Measurements from ENCODE around the gene KCNJ18.
"Not testable (repeated sequence)": the region's sequence is repeated elsewhere in the genome, so short reads cannot be mapped to it uniquely, and the experiment has no call there.

Gene KCNJ18

DNA sequence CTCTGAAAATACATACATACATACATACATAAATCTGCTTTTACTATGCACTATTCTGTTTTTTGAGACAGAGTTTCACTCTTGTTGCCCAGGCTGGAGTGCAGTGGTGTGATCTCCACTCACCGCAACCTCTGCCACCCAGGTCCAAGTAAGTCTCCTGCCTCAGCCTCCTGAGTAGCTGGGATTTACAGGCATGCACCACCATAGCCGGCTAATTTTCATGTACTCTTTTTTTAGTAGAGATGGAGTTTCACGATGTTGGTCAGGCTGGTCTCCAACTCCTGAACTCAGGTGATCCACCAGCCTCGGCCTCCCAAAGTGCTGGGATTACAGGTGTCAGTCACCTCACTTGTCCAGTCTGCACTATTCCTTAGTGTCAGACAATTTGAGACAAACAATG lies 20.5 kb upstream of the KCNJ18 start:
- DNase-seq, result not testable (repeated sequence)

- not testable (repeated sequence) for DNase-seq
These were observed 18.7 kb upstream of the KCNJ18 start for GRCh38 chr17:21673451-21674241.

DNA sequence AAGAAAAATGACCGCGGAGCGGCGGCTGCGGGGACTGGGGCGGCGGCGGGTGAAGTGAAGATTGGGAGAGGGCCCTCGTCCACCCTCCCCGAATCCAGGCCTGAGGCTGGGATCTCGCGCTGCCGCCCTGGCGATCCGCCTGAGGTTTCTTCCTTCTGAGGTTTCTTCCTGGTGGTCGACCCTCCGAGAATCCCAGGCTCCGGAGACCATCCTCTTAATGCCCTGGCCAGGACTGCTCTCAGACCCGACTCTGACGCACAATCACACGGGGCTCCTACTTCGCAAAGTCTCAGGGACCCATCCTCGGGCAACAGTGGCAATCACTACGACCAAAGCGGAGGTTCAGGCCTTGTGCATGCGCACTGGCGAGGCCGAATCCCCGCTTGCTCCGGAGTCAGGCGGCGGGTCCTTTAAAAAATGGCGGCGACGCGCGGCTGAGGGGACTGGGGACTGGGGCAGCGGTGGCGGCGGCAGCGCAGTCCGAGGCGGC lies 18.0 kb upstream of the KCNJ18 start:
- no peak for DNase-seq

DNA sequence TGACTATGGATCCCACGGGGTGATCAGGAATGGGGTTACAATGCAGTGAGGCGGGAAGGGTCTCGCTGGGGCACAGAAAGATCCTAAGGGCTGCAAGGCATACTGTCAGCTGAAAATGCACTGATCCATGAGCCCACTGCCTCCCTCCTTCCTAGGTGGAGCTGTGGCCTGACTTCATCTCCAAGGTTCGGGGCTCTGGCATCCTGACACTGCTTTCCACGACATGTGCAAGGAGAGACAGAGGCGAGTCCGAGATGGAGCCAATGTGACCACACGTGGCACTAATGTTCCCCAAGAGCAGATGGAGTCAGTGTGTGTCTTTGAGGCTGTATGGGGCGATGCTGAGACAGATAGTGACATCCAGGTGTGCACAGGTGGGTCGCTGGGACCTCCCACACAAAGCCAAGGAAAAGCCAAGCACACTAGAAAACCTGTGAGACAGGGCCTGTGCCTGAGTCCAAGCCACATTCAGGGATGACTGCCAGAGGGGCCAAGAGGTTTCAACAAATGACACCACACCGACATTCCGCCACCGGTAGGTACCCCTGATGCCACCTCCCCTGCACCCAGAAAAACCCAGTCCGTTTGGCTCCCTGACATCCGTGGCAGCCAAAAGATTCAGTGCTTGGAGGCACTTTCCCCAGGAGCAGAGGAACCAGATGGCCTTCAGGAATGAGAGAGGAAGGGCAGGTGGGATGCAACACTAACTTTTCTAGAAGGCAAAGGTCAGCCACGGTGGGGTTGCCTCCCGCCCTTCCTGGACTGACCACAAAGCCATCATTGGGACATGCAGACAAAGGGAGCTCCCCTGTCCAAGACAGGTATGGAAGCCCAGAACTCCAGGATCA lies 17.2 kb upstream of the KCNJ18 start:
- DNase-seq, result not testable (repeated sequence)

DNA sequence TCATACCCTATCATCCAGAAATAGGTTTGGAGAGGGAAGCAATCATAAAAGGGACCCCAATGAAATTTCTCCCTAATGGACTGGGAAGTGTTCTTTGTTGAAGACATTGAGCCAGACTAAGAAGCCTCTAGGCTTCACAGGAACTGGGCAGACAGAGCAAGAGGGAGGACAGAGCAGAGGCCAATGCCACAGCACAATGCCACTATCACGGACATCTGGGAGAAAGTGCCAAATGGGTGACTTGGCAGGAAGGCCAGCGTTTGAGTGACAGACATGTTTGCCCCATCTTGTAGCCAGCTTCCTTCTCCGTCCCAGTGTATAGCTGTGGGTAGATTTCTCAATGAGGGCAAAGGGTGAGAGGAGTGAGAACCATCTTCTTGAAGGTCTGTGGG lies 16.6 kb upstream of the KCNJ18 start:
- not testable (repeated sequence) for DNase-seq

DNA sequence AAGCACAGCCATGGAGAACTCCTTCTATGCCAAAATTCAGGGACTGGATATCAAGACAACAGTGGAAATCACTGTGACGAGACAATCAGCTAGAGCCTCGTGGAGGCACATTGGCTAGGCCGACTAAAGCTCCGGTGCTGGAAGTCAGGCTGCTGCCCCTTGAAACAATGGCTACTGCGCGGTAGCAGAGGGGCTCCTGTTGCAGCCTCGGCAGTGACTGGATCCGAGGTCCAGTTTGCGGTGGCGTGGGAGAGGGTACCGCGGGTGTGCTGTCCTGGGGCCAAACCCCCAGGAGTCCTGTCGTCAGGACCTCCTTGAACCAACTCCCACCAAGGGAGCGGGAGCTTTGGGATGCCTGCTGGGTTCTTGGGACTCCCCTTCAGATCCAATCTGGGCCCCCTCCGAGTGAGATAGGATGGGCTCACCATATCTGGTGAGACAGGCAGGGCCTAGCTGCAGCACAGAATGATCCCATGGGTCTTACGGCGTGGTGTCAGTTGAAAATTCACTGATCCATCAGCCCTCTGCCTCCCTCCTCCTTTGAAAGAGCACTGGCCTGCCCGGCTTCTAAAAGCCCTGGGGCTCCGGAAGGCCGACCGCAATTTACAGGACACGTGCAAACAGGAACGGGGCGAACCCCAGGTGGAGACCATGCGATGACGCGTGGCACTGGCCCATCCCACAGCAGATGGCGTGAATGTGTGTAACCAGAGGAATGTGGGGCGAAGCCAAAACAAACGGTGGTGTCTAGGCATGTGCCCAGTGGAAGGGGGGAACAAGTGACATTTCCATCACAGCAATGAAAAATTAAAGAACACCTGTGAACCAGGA lies 15.8 kb upstream of the KCNJ18 start:
- DNase-seq, result no peak

DNA sequence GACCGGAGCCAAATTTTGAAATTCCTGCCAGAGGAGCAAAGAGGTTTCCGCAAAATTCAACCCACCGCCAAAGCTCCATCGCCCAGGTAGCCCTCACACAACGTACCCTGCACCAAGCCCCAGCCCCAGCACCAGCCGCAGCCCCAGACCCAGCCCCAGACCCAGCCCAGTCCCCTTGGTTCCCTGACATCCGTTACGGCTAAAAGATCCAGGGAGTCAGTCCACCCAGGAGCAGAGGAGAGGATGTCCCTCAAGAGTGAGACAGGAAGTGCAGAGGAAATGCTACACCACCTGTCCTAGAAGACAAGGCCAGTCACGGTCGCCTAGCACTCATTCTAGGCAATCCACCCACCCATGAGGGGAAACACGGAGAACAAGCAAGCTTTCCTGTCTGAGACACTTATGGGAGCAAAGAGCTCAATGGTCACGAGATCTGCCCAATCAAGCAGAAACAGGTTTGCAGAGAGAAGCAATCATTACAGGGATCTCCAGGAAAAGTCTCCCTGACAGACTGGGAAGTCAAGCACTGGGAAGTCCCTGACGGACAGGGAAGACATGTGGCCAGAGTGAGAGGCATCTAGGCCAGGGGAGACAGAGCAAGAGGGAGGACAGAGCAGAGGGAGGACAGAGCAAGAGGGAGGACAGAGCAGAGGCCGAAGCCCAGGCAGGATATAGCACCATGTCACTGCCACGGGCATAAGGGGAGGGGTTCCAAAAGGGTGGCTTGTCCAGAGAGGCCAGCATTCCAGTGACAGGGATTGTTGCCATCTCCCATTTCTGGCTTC lies 15.0 kb upstream of the KCNJ18 start:
- DNase-seq, result no peak

- no peak for DNase-seq
These were observed 14.4 kb upstream of the KCNJ18 start for GRCh38 chr17:21677911-21678310.

GRCh38 chr17:21678393-21679081 lies 13.8 kb upstream of the KCNJ18 start:
- no peak for DNase-seq

DNA sequence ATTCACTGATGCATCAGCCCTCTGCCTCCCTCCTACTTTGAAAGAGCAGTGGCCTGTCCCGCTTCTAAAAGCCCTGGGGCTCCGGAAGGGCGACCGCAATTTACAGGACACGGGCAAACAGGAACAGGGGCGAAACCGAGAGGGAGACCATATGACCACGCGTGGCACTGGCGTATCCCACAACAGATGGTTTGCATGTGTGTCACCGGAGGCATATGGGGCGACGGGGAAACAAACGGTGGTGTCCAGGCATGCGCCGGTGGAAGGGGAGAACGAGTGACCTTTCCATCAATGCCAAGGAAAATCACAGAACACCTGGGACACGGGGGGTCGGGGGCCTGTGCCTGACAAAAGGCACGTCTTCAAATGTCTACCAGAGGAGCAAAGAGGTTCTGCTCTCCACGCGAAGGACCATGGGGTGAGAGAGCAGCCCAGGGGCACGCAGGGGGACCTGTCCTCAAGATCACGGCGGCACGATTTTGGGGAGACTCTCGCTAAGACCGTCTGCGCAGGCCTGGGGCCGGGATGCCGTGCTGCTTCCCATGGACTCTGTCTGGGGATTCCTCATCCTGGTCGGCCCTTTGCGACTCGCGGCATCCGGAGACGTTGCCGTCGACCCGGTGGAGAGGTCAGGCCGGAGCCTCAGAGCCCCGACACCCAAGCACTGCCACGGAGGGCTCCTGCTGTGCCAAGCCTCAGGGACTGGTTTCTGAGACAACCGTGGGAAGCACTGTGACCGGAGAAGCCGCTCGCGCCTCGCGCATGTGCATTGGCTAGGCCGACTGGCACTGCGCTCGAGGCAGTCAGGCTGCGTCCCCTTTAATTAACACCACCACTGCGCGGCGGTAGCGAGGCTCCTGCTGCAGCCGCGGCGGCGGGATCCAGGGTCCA lies 12.8 kb upstream of the KCNJ18 start:
- DNase-seq, result no peak

DNA sequence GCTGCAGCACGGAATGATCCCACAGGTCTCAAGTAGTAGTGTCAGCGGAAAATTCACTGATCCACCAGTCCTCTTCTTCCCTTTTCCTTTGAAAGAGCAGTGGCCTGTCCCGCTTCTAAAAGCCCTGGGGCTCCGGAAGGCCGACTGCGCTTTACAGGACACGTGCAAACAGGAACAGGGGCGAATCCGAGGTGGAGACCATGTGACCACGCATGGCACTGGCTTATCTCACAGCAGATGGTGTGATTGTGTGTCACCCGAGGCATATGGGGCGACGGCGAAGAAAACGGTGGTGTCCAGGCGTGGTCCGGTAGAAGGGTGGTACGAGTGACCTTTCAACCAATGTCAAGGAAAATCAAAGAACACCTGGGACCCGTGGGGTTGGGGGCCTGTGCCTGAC lies 12.0 kb upstream of the KCNJ18 start:
- DNase-seq, result no peak

GRCh38 chr17:21680850-21681351 lies 11.4 kb upstream of the KCNJ18 start:
- DNase-seq, result not testable (repeated sequence)

DNA sequence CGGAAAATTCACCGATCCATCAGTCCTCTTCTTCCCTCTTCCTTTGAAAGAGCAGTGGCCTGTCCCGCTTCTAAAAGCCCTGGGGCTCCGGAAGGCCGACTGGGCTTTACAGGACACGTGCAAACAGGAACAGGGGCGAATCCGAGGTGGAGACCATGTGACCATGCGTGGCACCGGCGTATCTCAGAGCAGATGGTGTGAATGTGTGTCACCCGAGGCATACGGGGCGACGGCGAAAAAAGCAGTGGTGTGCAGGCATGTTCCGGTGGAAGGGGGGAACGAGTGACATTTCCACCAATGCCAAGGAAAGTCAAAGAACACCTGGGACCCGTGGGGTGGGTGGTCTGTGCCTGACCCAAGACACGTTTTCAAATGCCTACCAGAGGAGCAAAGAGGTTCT lies 10.7 kb upstream of the KCNJ18 start:
- not testable (repeated sequence) for DNase-seq

DNA sequence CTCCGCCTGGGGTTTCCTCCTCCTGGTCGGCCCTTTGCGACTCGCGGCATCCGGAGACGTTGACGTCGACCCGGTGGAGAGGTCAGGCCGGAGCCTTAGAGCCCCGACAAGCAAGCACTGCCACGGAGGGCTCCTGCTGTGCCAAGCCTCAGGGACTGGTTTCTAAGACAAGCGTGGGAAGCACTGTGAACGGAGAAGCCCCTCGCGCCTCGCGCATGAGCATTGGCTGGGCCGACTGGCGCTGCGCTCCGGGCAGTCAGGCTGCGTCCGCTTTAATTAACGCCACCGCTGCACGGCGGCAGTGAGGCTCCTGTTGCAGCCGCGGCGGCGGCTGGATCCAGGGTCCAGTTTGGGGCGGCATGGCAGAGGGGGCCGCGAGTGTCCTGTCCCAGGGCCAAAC lies 10.2 kb upstream of the KCNJ18 start:
- DNase-seq, result not testable (repeated sequence)

GRCh38 chr17:21683142-21683712 lies 9.1 kb upstream of the KCNJ18 start:
- DNase-seq, result not testable (repeated sequence)

DNA sequence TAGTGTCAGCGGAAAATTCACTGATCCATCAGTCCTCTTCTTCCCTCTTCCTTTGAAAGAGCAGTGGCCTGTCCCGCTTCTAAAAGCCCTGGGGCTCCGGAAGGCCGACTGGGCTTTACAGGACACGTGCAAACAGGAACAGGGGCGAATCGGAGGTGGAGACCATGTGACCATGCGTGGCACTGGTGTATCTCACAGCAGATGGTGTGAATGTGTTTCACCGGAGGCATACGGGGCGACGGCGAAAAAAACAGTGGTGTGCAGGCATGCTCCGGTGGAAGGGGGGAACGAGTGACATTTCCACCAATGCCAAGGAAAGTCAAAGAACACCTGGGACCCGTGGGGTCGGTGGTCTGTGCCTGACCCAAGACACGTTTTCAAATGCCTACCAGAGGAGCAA lies 8.4 kb upstream of the KCNJ18 start:
- DNase-seq, result not testable (repeated sequence)

- not testable (repeated sequence) for DNase-seq
These were observed 7.9 kb upstream of the KCNJ18 start for GRCh38 chr17:21684384-21684783.

DNA sequence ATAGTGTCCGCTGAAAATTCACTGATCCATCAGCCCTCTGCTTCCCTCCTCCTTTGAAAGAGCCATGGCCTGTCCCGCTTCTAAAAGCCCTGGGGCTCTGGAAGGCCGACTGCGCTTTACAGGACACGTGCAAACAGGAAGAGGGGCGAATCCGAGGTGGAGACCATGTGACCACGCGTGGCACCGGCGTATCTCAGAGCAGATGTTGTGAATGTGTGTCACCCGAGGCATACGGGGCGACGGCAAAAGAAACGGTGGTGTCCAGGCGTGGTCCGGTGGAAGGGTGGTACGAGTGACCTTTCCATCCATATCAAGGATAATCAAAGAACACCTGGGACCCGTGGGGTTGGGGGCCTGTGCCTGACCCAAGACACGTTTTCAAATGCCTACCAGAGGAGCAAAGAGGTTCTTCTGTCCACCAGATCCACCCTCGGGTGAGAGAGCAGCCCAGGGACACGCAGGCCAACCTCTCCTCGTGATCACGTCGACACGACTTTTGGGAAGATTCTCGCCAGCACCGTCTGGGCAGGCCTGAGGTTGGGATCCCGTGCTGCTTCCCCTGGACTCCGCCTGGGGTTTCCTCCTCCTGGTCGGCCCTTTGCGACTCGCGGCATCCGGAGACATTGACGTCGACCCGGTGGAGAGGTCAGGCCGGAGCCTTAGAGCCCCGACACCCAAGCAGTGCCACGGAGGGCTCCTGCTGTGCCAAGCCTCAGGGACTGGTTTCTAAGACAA lies 7.1 kb upstream of the KCNJ18 start:
- DNase-seq, result not testable (repeated sequence)
